Measurements from ENCODE around the gene PSMB7.

- TF ChIP-seq CTCF (IDR thresholded peaks at IDR 0.05; ENCODE audit: borderline replicate concordance, extremely low read depth, low read length, poor library complexity, severe bottlenecking), result no peak
- TF ChIP-seq EZH2 (IDR thresholded peaks at IDR 0.05; ENCODE audit: borderline replicate concordance, low read depth, low read length, severe bottlenecking), result no peak
These were observed 42.0 kb upstream of the PSMB7 start for GRCh38 chr9:124457079-124457886.
